GM21737 (cell line): ENCODE results near the gene SSC5D.

Source experiments
- ATAC-seq: cut with Tn5 transposase; IDR thresholded peaks from one replicate; pipeline ENCODE4 v1.9.1; 2021; ENCODE audit warnings: mild to moderate bottlenecking, moderate library complexity; ENCODE audit not compliant: unreplicated experiment

Gene SSC5D

DNA sequence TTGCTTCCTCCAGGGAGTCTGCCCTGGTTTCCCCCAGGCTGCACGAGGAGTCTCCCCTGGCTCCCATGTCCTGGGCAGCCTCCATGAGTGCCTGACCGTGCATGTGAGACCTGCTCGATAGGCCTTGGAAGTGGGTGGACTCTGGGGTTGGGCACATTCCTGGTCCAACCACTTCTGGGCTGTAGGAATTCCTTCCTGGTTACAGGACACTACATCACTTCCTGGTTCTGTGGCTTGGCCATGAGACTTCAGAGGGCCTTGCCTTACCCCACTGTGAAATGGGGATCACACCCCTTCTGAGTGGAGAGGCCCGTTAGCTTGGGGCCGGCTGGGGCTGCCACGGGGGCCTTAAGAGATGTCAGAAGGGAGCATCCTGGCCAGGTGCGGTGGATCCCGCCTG lies 15.8 kb upstream of the SSC5D start:
- ATAC-seq, result no peak

DNA sequence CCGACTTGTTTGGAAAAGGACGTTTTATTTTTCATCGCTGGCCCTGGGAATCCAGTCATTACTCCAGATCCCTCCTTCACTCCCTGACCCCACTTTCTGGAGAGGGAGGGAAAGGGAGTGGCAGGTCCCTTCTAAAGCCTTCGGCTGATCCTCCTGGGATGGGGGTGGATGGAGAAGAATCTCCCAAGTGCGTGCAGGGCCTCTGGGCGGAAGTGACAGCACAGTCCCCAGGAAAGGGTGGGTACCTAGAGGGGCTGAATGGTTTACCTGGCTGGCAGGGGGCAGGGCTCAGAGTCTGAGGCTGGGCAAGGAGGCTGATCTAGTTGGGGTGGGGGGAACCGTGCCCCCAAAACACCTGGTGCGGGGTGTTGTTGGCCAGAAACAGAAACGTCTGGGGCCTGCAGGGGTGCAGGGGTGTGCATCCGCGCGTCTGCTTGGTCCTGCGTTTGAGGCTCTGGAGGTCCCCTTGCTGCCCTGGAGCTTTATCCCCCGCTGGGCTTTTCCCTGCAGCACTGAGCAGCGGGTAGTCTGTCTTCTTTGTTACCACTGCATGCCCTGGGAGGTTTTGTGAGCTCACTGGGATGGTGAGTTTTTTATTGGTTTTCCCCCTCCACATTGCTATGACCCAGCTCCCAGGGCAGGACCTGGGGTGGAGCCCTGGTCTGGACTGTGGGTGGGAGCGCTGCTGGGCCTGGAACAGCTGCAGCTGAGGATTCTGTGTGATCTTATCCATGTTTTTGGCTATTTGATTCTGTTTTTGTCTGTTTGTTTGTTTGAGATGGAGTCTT lies 14.8 kb upstream of the SSC5D start:
- no peak for ATAC-seq

DNA sequence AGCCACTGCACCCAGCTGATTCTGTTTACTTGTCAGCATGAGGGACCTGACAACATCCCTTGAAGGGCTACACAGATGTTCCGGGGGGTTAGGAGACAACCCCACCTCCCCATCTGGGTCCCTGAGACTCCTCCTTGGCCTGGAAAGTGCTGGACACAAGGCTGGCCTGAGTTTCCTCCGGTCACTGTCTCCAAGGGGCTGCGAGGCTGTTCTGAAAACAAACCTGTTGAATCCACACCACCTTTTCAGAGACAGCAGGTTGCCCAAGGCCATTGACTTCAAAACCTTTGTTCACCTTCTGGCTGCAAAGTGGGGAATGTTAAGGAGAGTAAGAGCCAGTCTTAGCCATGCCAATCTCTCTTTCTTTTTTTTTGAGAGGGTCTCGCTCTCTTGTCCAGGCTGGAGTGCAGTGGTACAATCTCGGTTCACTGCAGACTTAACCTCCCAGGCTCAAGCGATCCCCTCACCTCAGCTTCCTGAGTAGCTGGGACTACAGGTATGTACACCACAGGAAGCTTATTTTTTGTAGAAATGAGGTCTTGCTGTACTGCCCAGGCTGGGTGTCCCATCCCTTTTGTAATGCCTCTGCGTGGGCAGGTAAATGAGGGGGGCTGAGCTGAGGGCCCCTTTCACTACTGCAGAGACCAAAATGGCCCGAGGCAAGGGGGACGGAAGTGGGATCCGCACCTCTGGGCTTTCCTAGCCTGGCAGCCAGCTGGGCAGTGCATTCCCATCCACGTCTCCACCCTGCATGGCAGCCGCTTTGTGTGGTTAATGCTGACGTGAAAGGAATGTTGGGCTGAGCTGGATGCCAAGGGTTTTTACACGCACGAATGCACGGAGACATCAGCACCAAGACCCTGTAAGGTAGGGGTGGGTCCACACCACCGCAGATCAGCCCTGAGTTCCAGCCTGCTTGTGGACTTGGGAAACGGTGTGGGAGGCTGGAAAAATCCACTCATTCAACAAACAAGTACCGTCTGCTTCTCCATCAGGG lies 13.7 kb upstream of the SSC5D start:
- no peak for ATAC-seq

DNA sequence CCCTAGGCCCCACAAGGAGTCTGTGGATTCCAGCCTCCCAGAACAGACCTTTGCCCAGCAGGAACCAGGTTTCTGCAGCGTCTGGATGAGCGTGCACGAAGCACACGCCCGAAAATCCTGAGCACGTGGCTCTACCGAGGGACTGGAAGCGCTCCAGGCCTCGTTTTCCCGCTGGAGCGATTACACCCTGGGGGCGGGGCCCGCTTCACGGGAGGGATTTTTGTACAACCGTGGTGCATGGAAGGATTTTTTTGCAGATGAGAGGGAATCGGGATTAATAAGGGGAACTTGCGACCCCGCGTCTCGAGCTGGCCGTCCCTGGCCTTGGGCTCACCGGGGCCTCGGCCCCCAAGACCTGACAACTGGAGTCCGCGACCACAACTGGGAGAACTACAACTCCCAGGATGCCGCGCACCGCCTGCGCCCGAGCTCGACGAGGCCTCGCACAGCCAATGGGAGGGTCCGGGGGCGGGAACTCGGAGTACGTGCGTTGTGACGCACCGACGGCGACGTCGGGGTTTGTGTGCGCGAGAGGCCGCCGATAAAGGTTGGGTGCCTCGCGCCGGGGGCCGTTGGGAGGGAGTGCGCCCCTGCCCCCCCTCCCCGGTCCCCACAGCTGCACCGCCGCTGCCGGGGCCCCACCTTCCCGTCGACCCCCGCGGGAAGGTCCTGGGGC lies 12.0 kb upstream of the SSC5D start, which contains the start of gene ZNF628:
Gene ZNF628 (plus strand): TSS at position 518 of the 676 bp plus-strand sequence. CDS start 3,294 bp downstream, outside the sequence.
- peak; percentile 81 for ATAC-seq

DNA sequence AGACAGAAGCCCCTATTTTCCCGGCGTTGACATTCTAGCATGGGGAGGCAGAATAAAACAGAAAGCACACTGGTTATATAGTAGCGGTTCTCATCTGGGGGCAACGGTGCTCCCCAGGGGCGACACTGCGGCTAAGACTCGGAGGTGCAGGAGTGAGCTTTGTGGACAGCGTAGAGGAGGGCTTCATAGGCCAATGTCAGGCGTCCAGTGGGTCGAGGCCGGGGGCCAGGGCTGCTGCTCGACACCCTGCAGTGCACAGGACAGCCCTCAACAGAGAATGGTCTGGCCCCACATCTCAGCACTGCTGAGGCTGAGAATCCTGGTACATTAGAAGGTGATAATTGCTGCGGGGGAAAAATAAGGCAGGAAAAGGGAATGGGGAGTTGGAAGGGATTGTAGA lies 10.3 kb upstream of the SSC5D start:
- no peak for ATAC-seq

DNA sequence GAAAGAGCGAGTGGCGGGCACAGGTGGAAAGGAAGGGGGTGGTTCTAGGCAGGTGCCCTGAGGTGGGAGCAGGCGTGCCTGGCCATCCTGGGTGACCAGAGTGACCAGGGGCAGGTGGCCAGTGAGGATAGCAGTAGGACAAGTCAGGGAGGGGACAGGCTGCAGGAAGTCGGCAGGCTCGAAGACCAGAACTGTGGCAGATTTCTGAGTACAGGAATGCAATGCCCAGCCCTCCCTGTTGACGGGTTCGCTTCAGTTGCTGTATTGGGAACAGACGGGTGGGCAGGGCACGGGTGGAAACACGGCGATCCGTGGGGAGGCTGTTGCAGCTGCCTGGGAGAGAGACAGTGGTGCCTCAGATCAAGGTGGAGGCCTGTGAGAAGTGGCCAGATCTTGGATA lies 9.9 kb upstream of the SSC5D start:
- ATAC-seq, result no peak

DNA sequence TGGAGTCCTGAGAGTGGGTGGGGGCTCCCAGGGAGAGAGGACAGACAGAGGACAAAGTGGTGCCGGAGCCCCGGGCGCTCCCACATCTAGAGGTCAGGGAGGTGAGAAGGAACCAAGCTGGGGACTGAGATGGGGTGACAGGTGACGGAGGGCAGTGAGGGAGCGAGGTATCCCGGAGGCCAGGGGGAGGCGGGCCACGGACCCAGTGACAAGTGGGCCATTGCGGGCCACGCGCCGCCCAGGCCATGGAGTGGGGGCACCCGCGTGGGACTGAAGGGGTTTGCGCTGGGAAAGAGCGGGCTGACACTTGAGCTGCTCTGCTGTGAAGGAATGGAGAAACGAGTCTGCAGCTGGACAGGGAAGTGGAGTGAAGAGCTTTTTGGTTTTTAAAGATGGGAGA lies 9.2 kb upstream of the SSC5D start:
- no peak for ATAC-seq

DNA sequence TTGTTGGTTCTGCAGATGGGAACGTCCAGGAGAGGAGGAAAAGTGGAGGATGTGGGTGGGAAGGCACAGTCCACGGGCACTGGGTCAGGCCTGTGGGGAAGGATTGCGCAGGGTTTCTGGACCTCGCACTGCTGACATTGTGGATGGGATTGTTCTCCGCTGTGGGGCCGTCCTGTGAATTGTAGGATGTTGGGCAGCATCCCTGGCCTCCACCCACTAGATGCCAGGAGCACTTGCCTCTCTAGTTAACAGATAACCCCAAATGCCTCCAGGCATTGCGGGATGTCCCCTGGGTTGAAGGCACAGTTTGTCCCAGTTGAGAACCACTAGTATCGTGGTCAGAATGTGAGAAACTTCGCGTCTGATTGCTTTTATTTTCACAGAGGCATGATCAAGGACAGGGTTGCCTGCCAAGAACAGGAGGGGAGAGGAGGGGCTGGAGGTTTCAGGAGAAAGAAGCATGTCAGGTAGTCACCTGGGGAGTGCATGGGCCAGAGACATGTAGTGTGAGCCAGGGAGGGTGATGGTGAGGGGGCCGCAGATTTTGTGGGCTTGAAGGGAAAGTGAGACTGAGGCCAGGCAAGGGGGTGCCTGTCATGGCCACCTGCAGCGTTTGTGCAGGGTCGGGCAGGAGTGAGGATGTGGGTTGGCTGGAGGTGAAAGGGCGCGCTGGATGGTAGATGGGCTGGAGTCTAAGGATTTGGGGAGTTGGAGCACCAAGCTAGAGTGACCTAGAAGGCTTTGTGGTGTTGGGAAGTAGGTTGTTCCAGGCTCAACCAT lies 8.6 kb upstream of the SSC5D start:
- ATAC-seq, result no peak

DNA sequence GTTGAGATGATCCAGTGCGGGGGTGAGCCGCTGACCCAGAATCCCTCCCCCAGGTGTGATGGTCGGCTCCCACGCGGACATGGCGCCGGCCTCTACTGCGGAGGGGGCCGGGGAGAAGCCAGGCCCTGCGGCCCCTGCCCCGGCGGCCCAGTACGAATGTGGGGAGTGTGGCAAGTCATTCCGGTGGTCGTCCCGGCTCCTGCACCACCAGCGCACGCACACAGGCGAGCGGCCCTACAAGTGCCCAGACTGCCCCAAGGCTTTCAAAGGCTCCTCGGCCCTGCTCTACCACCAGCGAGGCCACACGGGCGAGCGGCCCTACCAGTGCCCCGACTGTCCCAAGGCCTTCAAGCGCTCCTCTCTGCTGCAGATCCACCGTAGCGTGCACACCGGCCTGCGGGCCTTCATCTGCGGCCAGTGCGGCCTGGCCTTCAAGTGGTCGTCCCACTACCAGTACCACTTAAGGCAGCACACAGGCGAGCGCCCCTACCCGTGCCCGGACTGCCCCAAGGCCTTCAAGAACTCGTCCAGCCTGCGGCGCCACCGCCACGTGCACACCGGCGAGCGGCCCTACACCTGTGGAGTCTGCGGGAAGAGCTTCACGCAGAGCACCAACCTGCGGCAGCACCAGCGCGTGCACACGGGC lies 7.0 kb upstream of the SSC5D start:
- no peak for ATAC-seq

DNA sequence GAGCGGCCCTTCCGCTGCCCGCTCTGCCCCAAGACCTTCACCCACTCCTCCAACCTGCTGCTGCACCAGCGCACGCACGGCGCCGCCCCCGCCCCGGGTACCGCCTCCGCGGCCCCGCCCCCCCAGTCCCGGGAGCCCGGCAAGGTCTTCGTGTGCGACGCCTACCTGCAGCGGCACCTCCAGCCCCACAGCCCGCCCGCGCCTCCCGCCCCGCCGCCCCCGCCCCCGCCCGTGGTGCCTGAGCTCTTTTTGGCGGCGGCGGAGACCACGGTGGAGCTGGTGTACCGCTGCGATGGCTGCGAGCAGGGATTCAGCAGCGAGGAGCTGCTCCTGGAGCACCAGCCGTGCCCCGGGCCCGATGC lies 6.5 kb upstream of the SSC5D start:
- no peak for ATAC-seq

DNA sequence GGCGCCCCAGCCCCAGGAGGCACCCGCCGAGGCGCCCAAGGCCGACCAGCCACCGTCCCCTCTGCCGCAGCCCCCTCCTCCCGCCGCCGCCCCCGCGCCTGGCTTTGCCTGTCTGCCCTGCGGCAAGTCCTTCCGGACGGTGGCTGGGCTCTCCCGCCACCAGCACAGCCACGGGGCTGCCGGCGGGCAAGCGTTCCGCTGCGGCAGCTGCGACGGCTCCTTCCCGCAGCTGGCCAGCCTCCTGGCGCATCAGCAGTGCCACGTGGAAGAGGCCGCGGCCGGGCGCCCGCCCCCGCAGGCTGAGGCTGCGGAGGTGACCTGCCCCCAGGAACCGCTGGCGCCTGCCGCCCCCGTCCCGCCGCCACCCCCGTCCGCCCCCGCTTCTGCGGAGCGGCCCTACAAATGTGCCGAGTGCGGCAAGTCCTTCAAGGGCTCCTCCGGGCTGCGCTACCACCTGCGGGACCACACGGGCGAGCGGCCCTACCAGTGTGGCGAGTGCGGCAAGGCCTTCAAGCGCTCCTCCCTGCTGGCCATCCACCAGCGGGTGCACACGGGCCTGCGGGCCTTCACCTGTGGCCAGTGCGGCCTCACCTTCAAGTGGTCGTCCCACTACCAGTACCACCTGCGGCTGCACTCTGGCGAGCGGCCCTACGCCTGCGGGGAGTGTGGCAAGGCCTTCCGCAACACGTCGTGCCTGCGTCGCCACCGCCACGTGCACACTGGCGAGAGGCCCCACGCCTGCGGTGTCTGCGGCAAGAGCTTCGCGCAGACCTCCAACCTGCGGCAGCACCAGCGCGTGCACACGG lies 5.9 kb upstream of the SSC5D start:
- ATAC-seq, result no peak

DNA sequence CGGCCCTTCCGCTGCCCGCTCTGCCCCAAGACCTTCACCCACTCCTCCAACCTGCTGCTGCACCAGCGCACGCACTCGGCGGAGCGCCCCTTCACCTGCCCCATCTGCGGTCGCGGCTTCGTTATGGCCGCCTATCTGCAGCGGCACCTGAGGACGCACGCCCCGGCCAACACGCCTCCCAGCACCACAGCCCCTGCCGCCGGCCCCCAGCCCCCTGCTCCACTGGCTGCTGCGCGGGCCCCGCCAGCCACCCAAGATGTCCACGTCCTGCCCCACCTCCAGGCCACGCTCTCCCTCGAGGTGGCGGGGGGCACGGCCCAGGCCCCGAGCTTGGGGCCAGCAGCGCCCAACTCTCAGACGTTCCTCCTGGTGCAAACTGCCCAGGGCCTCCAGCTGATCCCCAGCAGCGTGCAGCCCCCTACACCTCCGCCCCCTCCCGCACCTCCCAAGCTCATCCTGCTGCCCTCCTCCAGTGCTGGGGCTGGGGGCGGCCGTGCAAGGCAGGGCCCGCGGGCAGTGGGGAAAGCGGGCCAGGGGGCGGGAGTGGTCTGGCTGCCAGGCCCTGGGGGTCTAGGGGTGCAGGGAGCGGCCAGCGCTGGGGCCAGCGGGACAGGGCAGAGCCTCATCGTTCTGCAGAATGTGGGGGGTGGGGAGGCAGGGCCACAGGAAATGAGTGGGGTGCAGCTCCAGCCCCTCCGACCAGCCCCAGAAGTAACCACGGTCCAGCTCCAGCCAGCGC lies 5.1 kb upstream of the SSC5D start:
- ATAC-seq, result no peak

DNA sequence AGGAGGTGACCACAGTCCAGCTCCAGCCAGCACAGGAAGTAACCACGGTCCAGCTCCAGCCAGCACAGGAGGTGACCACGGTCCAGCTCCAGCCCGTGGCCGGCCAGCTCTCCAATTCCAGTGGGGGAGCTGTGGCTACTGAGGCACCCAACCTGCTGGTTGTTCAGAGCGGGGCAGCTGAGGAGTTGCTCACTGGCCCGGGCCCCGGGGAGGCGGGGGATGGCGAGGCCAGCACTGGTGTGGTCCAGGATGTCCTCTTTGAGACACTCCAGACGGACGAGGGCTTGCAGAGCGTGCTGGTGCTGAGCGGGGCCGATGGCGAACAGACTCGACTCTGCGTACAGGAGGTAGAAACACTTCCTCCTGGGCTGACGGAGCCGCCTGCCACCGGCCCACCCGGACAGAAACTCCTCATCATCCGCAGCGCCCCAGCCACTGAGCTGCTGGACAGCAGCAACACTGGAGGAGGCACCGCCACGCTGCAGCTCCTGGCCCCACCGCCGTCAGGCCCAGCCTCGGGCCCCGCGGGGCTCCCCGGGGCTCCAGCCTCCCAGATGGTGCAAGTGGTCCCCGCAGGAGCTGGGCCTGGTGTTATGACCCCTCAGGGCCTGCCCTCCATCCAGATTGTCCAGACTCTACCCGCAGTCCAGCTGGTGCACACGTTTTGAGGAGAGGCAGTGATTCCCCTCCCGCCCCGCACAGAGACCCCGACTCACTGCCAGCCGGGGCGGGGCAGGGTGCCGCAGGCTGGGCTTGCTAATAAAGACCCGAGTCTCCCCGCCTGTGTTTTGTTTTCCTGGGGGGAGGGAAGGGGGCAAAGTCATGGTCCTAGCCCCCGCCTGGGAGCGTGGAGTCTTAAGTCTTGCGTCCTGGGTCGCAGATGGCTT lies 4.3 kb upstream of the SSC5D start:
- no peak for ATAC-seq

DNA sequence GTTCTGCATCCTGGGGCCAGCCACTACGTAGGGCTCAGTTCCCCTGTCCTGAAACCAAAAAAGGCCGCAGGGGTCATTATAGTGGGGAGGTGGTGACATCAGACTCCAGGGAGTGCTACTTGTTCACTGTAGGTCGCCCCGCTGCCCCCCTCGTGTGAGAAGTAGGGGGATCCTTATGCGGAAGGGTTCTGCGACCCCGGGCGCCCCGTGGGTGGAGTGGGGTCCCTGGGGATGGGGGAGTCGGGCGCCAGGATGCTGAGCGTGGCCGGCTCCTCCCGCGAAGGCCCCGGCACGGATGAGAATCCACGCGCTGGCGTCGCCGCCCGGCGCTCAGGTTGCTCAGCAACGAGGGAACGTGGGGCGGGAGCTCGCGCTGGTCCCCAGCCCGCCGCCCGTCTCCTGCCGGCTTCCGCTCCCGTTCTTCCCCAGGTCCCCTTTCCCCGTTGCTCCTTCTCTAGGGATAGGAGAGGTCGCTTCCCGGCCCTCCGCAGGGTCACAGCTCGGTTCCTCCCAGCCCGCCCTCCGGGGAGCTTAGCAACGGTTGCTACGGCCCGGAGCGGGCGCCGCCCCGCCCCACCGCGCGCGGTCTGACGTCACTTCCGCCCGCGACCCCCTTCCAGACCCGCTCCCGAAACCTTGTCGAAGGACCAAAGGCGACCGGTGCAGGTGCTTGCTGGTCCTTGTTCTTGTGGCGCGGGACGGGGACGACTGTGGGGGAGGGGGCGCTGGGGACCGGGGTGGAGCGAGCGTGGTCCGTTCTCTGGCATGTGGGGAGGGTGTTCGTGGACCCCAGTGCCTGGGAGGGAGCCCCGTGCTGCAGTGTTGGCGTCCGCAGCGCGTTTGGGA lies 3.4 kb upstream of the SSC5D start, which contains the start of gene NAT14:
Gene NAT14 (plus strand): TSS at position 596 of the 846 bp plus-strand sequence. CDS start 521 bp downstream, outside the sequence.
- no peak for ATAC-seq

DNA sequence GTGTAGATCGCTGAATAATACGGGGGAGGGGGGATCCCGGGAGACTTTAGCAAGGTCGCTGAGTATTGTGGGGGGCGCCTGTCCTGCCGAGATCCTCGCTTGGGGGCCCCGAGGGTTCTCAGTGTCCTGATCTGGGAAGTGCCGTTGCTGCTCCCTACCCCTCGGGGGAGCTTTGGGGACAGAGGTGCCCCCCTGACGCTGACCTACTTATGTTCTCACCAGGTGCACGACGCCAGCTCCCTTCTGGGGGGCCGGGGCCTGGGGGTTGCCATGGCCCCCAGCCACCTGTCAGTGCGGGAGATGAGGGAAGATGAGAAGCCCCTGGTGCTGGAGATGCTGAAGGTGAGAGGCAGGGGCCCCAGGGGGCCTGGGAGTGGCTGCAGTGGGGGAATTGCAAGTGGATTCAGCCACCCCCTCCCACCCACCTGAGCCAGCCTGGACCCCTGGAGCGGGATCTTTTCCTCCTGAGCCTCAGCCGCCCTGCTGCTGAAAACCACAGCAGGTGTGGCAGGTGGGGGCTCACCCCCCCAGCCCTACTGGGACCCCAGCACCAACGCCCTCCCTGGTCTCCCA lies 2.7 kb upstream of the SSC5D start:
- no peak for ATAC-seq
